GM18507 (cell line): ENCODE results near the gene LRCH1.

ENCODE experiments used
- DNase-seq: peaks from one replicate; pipeline ENCODE4 v3.0.0; 2011; ENCODE audit warnings: low read depth; ENCODE audit not compliant: insufficient read length; ENCODE audit errors: extremely low spot score
- FAIRE-seq: peaks from 2 replicates; lab custom pipeline; 2011; peaks lifted over from hg19 to GRCh38; lab: Jason Lieb, UNC

The LRCH1 gene

DNA sequence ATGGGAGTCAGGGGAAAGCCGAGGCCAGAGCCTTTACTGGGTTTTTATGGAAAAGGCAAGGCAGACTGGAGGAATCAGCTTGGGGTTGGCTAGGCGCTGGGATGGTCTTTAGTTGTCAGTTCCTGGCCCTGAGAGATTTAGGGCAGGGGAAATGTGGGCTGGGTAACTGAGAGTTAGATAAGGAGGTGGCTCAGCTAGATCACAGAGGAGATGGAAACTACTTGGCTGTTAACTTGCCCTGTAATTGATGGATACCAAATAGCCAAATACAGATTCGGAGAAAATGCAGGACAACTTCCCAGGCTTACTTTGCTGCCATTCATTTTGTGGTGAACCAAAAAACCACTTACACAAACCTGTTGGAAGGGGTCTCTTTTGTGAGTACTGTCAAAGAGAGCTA is 54.0 kb downstream of the LRCH1 start:
- FAIRE-seq (peak; percentile 71), DNase-seq (no peak)

DNA sequence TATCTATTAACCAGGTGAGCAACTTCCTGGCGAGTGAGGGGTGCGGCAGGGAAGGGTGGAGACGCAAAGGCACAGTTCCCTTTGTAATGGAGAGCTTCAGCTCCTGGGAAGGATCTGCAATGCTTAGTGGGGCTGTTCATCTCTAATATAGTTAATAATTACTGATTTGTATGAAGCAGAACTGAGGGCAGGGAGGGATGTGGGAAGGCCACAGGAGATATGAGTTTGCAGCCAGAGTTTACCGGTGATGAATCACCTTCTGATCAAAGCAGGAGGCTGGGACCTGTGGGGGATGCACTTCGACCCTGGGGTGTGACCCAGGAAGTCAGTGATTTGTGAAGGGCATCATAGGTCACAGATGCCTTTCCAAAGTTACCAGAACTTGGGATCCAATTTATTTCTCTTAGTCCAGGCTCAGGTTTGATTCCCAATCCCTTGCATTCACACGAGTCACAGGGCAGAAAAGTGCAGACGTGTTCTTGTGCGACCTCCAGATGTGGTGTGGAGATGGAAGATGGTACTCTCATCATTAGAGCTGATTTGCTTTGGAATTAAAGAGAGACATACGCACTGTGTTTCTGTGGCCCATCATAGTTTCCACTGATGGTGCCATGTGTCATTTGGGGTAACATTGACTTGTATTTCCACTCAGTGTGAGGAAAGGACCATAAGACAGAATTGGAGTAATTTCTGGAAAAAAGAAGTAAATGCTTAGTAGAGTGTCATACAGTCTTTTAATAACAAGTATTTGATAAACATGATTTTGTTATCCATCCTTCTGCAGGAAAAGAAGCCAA is 55.0 kb downstream of the LRCH1 start:
- DNase-seq, result no peak
- FAIRE-seq, result peak; percentile 85

GRCh38 chr13:46609052-46609451 is 56.1 kb downstream of the LRCH1 start:
- FAIRE-seq (peak; percentile 33), DNase-seq (no peak)

GRCh38 chr13:46609726-46610125 is 56.8 kb downstream of the LRCH1 start:
- DNase-seq, result no peak

GRCh38 chr13:46612267-46612666 is 59.3 kb downstream of the LRCH1 start:
- FAIRE-seq (no peak), DNase-seq (no peak)

More at GRCh38 chr13:46609726-46610125, 56.8 kb downstream of the LRCH1 start:
- no peak for FAIRE-seq

- FAIRE-seq (no peak), DNase-seq (no peak)
Observed at GRCh38 chr13:46613409-46614049, 60.6 kb downstream of the LRCH1 start.

DNA sequence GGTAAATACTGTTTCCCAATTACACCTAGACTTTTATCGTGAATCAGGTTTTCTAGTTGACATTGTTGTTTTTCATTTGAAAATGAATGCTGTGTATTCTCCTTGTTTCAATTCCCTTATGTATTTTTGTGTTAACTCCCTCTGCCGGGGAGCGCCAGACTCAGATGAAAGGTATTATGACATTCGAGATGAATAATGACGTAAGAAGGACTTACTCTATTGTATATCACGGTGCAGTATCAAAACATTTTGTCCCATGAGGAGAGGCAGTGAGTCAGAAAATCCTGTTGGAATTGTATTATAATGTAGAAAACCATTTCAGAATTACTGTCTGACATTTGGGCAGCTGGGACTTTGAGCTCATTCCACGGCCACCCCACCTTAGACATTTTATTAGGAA is 61.6 kb downstream of the LRCH1 start:
- no peak for FAIRE-seq
- no peak for DNase-seq

DNA sequence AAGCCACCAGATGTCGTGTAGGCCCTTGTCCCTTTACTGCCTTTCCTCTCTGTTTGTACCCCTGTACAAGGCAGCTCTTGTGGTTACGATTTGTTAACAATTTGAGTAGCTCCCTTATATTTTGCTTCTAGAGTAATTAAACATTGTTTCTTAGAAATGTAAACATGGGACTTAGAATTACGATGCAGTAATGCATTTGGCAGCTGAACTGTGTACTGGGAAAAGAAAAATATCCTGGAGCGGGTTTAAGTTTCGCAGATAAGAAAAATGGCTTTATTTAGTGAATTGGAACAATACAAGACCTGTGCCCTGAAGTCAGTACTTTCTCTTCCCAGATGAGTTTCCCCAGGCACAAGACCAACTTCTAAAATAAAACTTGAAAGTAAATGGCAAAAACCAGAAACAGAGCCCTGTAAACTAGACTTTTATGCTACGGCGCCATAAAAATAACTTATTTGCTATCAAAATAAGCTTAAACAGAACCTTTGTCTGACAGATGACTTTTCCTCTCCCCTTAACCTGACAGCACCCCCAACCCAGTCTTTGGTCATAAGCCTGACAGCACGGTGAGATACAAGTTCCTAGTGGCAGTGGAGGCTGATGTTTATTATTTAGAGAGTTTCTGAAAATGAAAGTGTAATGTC is 63.0 kb downstream of the LRCH1 start:
- no peak for FAIRE-seq
- DNase-seq, result no peak

DNA sequence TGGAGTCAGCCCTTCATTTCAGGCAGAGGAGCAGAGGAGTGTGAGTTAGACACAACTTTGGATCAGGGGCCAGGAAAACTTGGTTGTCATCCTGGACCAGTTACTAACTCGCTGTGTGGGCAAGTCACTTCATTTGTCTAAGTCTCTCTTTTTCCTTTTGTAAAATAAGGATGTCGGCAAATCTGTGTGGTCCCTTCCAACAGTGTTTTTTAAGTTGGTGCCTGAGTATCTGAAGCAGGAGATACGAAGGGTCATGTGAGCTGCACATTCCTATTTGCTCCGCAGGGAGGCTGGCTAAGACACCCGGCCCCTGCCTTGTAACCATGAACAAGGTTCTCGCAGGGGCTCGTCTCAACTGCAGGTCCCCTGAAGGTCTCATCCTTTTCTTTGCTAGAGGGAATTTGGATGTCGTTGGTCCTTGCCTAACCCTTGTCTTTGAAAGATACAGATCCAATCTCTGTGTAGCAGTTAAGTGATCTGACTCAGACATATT is 64.3 kb downstream of the LRCH1 start:
- DNase-seq, result no peak
- FAIRE-seq, result no peak

DNA sequence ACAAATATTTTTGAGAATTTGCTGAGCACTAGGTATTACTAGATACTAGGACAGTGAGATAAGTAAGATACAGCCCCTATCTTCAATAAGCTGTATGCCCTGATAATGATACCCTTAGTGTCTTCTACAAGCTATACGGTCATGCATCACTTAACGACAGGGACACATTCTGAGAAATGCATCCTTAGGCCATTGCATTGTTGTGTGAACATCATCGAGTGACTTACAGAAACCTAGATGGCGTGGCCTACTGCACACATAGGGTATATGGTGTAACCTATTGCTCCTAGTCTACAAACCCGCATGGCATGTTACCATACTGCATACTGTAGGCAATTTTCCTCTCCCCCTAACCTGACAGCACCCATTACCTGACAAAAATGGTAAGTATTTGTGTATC is 64.9 kb downstream of the LRCH1 start:
- DNase-seq (no peak), FAIRE-seq (no peak)

- DNase-seq (no peak), FAIRE-seq (no peak)
Observed at GRCh38 chr13:46618694-46619254, 65.8 kb downstream of the LRCH1 start.

DNA sequence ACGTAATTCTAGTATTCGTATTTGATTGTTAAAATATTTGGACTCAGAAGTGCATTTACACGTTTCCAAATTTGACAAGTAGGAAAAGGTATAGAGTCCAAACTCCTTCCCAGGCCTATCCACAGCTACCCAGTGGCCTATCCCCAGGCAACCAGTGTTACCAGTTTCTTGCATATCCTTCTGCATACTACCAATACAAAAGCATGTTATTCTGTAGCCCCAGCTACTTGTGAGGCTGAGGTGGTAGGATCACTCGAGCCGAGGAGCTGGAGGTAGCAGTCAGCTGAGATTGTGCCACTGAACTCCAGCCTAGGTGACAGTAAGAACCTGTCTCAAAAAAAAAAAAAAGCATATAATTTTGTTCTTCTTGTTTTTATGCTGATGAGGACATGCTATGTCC is 67.1 kb downstream of the LRCH1 start:
- DNase-seq (no peak), FAIRE-seq (peak; percentile 48)

DNA sequence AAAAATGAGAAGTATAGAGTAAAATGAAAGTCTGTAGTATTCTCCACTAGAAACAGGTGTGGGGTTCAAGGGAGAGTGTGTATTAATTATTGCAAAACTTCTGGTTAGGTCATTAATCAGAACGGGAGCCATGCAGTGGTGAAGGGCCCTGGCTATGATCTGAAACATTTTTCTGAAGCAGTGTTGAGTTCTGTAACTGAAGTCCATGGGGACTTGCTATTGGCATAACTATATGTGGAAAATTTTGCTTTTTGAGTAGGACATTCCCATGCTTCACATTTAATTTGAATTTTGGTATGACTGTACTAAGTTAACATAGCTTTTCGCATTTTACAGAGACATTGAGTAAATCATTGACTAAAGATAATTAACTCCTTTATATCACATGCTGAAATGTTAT is 67.5 kb downstream of the LRCH1 start:
- peak; percentile 57 for FAIRE-seq
- no peak for DNase-seq

GRCh38 chr13:46621133-46621532 is 68.2 kb downstream of the LRCH1 start:
- DNase-seq, result no peak
- FAIRE-seq, result no peak

GRCh38 chr13:46621792-46622629 is 69.0 kb downstream of the LRCH1 start:
- no peak for DNase-seq
- peak; percentile 70 for FAIRE-seq

DNA sequence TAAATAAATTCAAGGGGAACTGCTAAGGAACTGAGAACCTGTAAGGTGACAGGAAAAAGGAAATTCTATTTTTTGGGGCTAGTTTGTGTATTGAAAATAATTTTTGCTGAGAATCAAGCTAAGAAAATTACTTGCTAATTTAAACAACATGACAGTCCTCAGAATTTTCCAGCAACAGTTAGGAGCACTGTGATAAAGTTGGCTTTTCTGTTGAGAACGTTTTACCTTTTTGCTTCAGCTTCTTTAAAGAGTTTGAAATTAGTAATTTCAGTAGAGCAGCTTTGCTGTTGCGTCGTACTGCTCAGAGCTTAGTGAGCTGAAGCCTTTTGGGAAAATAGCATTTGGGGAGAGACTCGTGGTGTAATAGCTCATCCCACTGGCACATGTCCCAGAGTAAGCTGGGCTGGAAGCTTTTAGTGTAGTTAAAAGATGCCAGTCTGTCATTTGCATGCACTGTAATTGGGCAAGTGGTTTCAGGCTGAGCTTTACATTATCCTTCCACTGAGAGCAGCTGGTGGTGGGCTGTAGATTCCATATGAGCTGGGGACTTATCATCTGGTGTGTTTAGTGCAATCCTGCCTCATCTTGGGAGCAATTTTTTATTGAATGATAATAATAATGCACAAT is 69.8 kb downstream of the LRCH1 start:
- DNase-seq, result no peak
- no peak for FAIRE-seq

GRCh38 chr13:46624353-46624752 is 71.4 kb downstream of the LRCH1 start:
- DNase-seq, result no peak
- no peak for FAIRE-seq

DNA sequence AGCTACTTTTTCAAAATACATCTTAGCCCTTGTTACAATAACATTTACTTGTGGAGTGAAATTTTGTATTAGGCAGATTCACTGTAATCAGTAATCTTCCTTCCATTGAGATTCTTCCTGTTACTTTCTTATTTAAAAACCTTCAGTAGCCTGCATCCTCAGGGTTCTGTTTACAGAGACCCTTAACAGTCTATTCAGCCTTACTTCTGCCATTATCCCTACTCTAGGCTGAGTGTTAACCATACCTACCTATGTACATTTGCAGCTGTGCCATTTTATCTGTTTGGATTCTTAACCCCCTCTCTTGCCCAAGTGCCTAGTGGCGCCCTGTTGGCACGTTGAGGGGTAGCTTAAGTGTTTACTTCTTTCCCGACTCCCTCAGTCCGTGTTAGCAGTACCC is 71.9 kb downstream of the LRCH1 start:
- FAIRE-seq, result peak; percentile 69

DNA sequence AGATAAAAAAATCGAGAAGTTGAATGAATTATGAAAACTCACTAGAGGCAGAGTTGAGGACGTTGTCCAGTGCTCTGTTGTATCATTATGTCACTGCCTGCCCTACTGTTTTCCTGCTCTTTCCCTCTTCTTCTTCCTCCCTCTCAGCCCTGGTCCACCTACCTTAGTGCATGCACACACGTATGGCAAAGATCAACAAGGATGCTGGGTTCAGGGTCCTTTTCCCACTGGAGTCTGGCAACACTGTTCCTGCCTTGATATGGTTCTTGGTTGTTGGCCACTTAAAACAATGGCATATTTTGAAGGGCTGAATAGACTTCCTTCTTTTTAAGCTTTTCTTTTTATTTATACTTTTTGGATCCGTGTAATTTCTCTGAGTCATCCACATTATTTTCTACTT is 74.5 kb downstream of the LRCH1 start:
- DNase-seq (no peak), FAIRE-seq (peak; percentile 57)

More for the DNA sequence above, 71.9 kb downstream of the LRCH1 start:
- no peak for DNase-seq
